Measurements from ENCODE around the gene SIVA1.

DNA sequence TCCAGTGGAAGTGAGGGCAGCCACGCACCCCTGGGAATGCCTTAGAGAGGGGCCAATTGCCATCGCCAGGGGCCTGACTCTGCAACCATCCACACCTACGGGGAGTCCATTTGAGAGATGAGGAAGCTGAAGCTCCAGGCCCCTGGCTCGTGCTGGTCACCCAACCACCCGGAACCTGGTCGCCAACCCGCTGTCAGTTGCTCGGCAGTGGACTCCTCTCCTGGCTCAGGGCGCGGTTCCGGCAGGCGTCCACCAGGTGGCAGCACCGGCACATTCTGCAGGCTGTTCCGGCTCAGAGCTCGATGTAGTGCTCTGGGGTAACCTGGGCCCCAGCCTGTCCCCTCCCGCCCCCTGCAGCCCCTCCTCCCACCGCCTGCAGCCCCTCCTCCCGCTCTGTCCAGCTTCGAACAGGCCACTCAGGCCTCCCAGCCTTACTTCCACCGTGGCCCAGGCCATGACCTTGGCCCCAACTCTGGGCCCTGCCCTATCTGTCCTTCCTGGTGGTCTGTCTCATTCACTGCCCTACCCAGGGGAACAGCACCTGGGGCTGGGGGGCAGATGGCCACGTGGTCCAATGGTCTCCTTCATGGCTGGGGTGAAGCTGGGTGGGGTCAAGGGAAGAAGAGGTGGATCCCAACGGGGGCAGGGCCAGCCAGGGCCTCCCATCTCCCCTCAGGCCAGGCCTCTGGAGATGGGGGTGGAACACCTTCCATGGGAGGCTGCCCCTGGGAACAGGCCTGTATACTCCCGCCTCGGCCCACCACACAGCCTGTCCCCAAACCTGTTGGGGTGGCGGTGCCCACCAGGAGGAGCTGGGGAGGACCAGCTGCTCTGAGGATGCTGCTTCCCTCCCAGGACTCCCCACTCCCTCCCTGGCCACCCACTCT, 15.7 kb downstream of the SIVA1 start:
- TF ChIP-seq CTCF (IDR thresholded peaks at IDR 0.05; ENCODE audit: borderline replicate concordance, extremely low read depth, low read length, poor library complexity, severe bottlenecking) (peak; percentile 92), EZH2 (IDR thresholded peaks at IDR 0.05; ENCODE audit: borderline replicate concordance, low read depth, low read length, severe bottlenecking) (no peak)

Measured in DND-41 (cell line).